GM21825 (cell line): ENCODE data around the gene ZSCAN2.

Experiments used
- ATAC-seq: cut with Tn5 transposase; IDR thresholded peaks from one replicate; pipeline ENCODE4 v1.9.1; 2021; ENCODE audit warnings: mild to moderate bottlenecking, moderate library complexity; ENCODE audit not compliant: unreplicated experiment

ZSCAN2 gene

GRCh38 chr15:84668221-84668982 is 67.6 kb downstream of the ZSCAN2 start:
- no peak for ATAC-seq

GRCh38 chr15:84669726-84670125 is 68.9 kb downstream of the ZSCAN2 start:
- no peak for ATAC-seq

GRCh38 chr15:84671211-84671610 is 70.4 kb downstream of the ZSCAN2 start:
- ATAC-seq = no peak
